COLO829 (cell line): ENCODE data around the gene DKKL1.

Source experiments
- DNase-seq: peaks from one replicate; pipeline ENCODE4 v3.0.0; 2012; ENCODE audit warnings: low spot score

DKKL1 gene

DNA sequence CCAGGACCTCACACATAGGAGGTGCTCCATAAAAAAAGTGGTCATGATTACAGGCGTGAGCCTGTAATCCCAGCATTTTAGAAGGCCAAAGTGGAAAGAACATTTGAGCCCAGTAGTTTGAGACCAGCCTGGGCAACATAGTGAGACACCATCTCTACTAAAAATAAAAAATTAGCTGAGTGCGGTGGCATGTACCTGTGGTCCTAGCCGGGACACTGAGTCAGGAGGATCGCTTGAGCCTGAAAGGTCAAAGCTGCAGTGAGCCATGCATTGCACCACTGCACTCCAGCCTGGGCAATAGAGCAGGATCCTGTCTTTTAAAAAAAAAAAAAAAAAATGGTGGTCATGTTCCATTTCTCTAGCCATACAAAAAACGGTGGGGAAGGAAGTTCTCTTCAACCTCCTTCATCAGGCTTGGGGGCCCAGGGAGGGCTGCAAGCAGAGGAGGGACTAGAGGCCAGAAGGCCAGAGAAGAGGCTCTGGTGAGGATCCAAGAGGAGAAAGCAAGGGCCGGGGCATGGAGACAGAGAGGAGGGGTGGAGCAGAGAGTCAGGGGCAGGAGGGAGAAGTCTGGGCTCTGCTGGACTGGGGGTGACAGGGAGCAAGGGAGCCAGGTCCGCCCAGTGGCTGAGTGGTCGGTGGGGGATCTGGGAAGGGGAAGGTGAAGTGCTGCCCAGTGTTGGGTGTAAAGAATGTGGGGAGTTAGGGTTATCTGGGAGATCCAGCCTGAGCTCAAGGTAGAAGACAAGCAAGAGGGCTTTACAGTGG lies 33.2 kb downstream of the DKKL1 start:
- DNase-seq = no peak

DNA sequence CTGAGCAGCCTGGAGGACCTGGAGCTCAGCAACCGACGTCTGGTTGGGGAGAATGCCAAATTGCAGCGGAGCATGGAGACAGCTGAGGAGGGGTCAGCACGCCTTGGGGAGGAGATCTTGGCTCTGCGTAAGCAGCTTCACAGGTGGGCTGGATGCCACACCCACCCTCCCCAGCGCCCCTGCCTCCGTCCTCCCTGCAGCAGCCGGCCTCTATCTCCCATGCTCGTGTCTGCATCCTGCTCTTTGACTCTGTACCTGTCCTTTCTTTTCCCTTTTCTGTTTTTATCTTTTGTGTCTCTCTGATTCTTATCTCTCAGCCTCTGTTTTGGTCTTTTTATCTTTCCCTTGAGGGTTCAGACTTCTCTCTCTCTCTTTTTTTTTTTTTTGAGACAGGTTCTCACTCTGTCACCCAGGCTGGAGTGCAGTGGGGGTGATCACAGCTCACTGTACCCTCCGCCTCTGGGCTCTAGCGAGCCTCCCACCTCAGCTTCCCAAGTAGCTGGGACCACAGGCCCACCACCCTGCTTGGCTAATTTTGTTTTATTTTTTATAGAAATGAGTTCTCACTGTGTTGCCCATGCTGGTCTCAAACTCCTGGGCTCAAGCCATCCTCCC lies 34.4 kb downstream of the DKKL1 start:
- DNase-seq = no peak

- no peak for DNase-seq
Measured at GRCh38 chr19:49398931-49399330, 35.3 kb downstream of the DKKL1 start.

GRCh38 chr19:49400029-49400428 lies 36.4 kb downstream of the DKKL1 start:
- DNase-seq = no peak

- DNase-seq = no peak
Measured at GRCh38 chr19:49403404-49404187, 39.9 kb downstream of the DKKL1 start.

DNA sequence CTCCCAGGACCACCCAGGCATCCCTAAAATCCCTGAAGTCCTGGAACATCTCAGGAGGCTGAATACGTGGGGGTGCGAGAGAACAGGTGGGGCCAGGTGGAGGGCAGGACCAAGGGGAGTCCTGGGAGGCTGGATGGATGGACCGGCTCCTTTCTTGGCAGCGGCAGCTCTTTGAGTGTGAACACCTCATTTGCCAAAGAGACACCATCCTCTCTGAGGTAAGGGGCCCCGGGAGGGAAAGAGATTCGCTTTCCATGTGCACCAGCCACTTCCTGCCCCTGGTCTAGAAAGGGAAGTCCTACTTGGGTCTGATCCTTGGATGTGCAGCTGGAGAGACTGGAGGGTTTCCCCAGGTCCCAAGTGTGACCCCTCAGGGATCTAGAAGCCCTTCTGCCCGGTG lies 43.4 kb downstream of the DKKL1 start:
- no peak for DNase-seq

DNA sequence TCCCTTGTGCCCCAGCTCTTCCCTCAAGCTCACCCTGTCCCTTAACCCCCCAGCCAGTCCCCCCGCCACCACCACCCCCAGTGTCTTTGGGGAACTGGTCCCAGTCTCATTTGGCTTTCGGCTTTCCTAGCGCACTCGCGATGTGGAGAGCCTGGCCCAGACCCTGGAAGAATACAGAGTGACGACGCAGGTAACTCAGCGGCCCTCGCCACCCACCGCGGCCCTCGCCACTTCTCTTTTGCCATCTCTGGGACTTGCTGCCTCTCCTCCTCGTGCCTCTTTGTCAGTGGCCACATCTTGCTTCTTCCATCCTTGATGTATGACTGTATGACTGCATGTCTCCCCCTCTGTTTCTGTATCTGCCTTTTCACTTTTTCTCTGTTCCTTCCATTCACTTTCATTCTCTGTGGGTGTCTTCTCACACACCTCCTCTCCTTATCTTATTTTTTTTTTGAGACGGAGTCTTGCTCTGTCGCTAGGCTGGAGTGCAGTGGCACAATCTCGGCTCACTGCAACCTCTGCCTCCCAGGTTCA lies 43.9 kb downstream of the DKKL1 start:
- DNase-seq = no peak

DNA sequence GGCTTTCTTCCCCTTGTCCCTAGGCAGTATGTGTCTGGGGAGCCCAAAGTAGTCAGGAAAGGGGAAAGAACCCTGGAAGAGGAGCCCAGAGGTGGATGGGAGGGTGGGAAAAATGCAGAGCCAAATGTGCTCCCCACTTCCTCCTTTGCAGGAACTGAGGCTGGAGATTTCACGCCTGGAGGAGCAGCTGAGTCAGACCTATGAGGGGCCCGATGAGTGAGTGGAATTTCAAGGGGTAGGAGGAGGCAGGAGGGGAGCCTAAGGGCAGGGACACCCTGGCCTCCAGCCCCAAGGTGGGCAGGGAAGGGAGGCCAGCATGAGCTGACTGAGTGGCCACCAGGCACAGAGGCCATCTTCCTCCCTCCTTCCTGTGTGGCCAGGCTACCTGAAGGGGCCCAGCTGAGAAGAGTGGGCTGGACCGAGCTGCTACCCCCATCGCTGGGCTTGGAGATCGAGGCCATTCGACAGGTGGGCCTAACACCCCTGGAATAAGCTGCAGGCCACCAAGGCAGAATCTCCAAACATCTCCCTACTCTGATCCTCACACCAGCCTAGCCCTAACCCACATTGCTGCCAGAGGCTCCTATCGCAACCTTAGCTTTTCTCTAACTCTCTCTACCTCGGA lies 45.3 kb downstream of the DKKL1 start:
- no peak for DNase-seq

DNA sequence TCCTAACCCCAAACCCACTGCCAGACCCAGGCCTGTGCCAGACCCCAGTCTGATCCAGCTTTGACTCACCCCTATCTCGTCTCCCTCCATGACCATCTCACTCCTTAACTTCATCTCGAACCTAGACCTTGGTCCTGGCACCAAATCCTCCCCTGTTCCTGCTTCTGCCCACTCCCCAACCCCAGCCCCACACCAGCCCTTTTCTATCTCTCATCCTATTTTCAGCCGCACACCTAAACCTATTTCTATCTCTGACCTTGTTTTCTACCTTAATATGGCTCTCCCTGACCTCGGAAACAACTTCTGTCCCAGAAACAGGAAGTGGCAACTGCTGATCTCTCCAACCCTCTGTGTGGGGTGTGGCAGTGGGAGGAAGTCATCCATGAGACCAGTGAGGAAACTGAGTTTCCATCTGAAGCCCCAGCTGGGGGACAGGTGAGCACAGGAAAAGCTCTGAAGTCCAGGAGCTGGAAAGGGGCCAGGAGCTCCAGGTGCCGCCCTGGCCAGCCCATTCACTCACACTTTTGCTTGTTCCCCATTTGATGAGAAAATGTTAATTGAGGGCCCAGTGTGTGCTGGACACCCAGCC lies 45.9 kb downstream of the DKKL1 start:
- no peak for DNase-seq

DNA sequence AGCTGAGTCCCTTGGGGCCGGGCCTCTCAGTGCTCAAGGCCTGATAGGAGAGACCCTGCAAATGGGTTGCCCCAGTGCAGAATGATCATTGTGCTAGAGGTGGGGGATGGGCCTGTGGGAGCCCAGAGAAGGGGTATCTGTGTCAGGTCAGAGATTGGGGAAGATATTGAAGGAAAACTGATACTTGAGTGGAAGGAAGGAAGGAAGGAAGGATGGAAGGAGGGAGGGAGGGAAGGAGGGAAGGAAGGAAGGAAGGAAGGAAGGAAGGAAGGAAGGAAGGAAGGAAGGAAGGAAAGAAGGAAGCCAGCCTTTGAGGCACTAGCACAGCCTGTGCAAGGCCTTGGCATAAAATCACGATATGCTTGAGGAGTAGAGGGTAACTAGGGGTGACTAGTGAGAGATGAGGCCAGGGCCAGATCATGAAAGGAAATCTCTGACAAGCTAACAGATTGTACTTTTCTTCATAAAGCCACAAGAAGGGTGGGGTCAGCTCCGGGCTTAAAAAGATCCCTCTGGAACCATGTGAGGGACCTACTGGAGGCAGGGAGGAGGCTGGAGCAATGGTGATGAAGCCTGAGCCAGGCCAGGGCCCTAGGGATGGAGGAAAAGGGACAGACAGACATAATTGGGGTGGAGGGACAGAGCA lies 48.1 kb downstream of the DKKL1 start:
- no peak for DNase-seq

DNA sequence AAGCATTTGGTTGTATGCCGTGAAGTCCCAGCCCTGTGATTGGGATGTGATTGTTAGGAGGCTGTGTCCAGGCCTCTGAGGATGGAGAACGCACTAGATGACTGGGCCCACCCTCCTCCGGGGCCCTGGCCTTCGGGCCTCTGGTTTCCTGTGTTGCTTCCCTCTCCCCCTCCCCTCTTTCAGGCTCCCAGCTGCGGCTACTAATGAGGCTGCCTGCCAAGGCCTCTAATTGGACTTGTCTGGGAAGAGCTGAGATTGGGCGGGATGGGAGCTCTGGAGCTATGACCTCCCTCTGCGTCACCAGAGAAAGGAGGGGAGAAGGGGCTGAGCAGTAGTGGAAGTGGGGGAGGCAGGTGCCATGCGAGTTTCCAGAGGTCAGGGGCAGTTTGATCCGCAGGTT lies 49.7 kb downstream of the DKKL1 start:
- no peak for DNase-seq

- no peak for DNase-seq
Measured at GRCh38 chr19:49414256-49414655, 50.6 kb downstream of the DKKL1 start.

- DNase-seq = no peak
Measured at GRCh38 chr19:49415102-49415809, 51.6 kb downstream of the DKKL1 start.

DNA sequence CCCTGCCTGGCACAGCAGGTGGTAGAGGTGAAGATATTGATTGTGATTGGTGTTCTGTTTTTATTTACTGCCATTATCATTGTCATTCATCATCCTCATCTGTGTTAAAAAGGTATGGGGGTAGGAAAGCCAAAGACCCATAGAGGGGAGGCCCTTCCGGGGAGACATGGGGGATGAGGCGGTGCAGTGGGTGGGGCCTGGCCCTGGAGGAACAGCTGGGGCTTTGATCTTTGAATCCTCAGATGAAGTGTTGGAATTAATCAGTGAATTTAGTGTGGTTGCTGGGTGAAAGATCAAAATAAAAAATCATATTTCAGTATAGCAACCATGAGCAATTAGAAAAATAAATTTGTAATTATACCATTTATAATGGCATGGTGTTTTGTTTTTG lies 52.1 kb downstream of the DKKL1 start:
- DNase-seq = no peak

DNA sequence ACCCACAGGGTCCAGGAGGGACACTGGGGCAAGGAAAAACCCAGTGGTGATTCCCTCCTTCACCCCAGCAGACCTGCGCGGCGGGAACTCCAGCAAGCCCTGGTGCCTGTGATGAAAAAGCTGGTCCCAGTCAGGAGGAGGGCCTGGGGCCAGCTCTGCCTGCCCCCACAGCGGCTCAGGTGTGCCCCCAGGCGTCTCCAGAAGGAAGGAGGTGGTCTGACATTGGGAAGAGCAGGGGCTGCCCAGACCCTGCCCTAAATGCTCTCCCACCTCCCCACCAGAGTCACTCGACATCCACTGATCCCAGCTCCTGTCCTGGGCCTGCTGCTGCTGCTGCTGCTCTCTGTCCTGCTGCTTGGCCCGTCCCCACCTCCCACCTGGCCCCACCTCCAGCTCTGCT lies 53.4 kb downstream of the DKKL1 start:
- DNase-seq = no peak

GRCh38 chr19:49418511-49418910 lies 54.8 kb downstream of the DKKL1 start:
- no peak for DNase-seq

DNA sequence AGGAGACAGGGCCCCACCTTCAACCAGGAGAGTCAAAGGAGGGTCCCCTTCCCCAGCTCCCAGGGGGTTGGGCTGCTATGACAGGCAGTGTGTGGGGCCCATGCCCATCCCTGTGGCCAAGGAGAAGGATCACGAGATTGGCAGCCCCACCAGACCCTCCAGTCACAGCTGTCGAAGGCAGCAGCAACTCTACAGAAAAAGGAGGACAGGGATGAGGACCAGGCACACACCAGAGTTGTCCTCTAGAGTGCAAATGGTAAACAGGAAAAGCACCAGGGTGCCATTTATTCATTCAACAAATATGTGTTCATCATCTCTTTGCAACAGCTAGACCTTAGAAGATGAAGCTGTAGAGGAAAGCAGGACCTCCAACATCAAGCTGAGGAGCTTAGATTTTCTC lies 55.5 kb downstream of the DKKL1 start:
- DNase-seq = no peak

DNA sequence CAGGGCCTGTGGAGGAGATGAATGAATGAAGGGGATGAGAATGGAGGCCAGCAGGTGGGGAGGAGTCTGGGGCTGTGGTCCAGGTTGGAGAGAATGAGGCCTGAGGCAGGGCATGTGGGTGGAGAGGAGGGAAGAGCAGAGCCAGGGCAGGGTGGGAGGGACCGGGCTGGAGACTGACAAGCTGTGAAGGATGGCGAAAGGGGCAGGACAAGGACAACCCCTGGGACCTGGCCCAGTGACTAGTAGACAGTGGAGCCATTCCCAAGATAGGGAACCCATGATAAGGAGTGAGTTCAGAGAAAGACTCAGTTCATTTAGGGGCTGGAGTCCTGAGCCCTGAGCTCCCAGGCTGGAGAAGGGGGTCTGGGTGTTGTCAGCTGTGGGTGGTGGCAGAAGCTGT lies 56.5 kb downstream of the DKKL1 start:
- DNase-seq = no peak

DNA sequence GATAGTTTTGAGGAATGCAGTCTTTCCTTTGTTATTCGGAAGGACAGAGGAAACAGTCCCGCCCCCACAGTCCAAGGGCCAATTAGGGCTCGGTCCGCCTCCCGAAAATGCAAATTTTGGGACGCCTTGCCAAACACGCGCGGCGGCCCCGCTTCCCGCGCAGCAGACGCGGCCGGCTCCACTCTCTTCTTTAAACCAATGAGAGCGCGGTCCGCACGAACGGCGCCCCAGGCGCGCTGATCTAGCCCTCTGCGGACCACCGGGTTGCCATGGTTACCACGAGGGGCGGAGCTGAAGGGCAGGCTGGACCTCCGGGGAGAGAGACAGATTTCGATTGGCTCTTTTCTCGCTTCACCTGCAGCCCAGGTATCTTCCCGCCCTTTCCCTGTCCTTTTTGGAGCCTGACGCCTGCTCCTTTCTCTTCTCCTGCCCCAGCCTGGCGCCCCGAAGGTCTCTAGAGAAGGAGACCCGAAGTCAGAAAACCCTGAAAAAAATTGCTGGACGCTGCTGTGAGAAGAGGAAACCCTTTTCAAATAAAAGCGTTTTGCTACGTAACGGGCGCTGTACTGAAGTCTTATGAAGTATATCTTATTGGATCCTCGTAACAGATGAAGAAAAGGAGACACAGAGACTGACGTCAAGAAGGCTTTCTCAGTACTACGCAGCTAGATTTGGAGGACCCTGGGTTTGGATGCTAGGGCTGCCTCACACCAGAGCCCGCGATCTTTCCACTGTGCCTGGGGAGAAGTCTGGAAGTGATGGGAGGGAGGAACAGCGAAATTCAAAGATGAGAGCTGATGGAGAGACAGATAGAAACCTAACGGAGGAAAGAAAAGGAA lies 57.6 kb downstream of the DKKL1 start:
- peak; percentile 81 for DNase-seq

- DNase-seq = no peak
Measured at GRCh38 chr19:49421878-49422202, 58.2 kb downstream of the DKKL1 start.
